Heart right ventricle (tissue), 16 donors: ENCODE data around the gene HOXA11. TPM values are rescaled to one million over a fixed set of nuclear protein-coding genes. Genes with fewer than 3 reads are reported as not detected.

Experiments used
- ATAC-seq, 8 donors: fragments of 200-7000 bp; cut with Tn5 transposase; one replicate each; pipeline ENCODE4 v1.9.1; 2020; ENCODE audit warnings: mild to moderate bottlenecking in 8 of 8, moderate library complexity in 8 of 8, moderate number of reproducible peaks in 1 of 8
- DNase-seq, 2 donors: peaks; one replicate each; pipeline ENCODE4 v3.0.0-alpha.2; 2020
- H3K27ac ChIP-seq, 10 donors: fragments of 200-600 bp; sonication (generic) in 2 of 10; one replicate each; pipeline versions ENCODE4 v1.5.0 to v1.8.0; 2020 to 2022; ENCODE audit warnings: mild to moderate bottlenecking in 3 of 10
- H3K27me3 ChIP-seq, 7 donors: fragments of 200-600 bp; one replicate each; pipeline ENCODE4 v1.8.0; 2021 to 2022; ENCODE audit warnings: mild to moderate bottlenecking in 2 of 7
- H3K36me3 ChIP-seq, 9 donors: fragments of 200-600 bp; sonication (generic) in 1 of 9; one replicate each; pipeline versions ENCODE4 v1.5.0 to v1.8.0; 2020 to 2022; ENCODE audit warnings: mild to moderate bottlenecking in 2 of 9
- H3K4me1 ChIP-seq, 9 donors: fragments of 200-600 bp; sonication (generic) in 1 of 9; one replicate each; pipeline versions ENCODE4 v1.5.0 to v1.8.0; 2020 to 2022; ENCODE audit warnings: mild to moderate bottlenecking in 4 of 9
- H3K4me3 ChIP-seq, 10 donors: fragments of 200-600 bp; sonication (generic) in 2 of 10; one replicate each; pipeline versions ENCODE4 v1.5.0 to v1.8.0; 2020 to 2022; ENCODE audit warnings: mild to moderate bottlenecking in 7 of 10, moderate library complexity in 2 of 10
- H3K9me3 ChIP-seq, 11 donors: fragments of 200-600 bp in 10 of 11; sonication (generic) in 2 of 11; one replicate each; pipeline versions ENCODE4 v1.5.0 to v1.8.0; 2013 to 2022; ENCODE audit warnings: mild to moderate bottlenecking in 2 of 11, control low read depth in 1 of 11, moderate library complexity in 1 of 11
- CTCF ChIP-seq, 9 donors: fragments of 200-600 bp; sonication (generic) in 2 of 9; IDR thresholded peaks; one replicate each; pipeline versions ENCODE4 v1.5.0 to v1.8.0; 2021 to 2022; ENCODE audit warnings: antibody characterized with exemption in 9 of 9, mild to moderate bottlenecking in 5 of 9, moderate library complexity in 1 of 9
- whole genome bisulfite sequencing, 2 donors: extraction: QIAGEN DNeasy Blood & Tissue Kit; methylation state at CpG; one replicate each; pipeline ENCODE4 v1.1.7; 2013; ENCODE audit warnings: inconsistent platforms in 1 of 2; 5-methylcytosine and 5-hydroxymethylcytosine counted together
- intact Hi-C, 10 donors: fragments of 100-400 bp; cut with DNase I; formaldehyde crosslinking; loops; one replicate each; pipeline versions ENCODE4 v1.11.1 to v1.14.2; 2022
- polyA plus RNA-seq, 2 donors: library from polyadenylated mRNA; stranded (reverse); fragments of 200-250 nt; gene quantifications; one replicate each; pipeline ENCODE4 v1.2.3, GENCODE V29; 2013
- total RNA-seq, 10 donors: library from RNA; stranded (reverse); fragmentation: NEBNext Ultra II Directional in 3 of 10; extraction: Animal tissue kit (Norgen Biotek cat#: 25700) in 3 of 10; gene quantifications; one replicate each; pipeline versions ENCODE4 v1.2.1 to v1.2.4, GENCODE V29; 2021 to 2023
- donor health status: Arrhythmogenic right ventricular cardiomyopathy.
- donor health status: ischemic (EF 13 %, LVEDD 7.1; RV severe dilation, severe dysfunction).
- donor health status: healthy with polysubstance abuse.
- donor health status: DM: no; HTN: yes; CAD: no.
- donor health status: DM: no; HTN: no; CAD: no.
- donor health status: ischemic (EF 25% LVEDD 6.9; RV normal size, moderate dysfunction).
- donor health status: ischemic (EF 25% LVEDD 5.7; RV mildly dilated, moderate dysfunction).
- donor health status: healthy.
- donor health status: DM: yes; HTN: yes; CAD: no.
- donor health status: Ischemic cardiomyopathy.
- donor health status: ischemic (EF 35%, LVEDD 5.7; RV mildly dilated, moderate dysfunction).
- donor health status: nonischemic (EF 11% LVEDD 7.7; RV severe dilation, severe dysfunction).
- donor health status: DM: yes; HTN: yes; CAD: no.
- donor health status: PGD.
- donor health status: ischemic (EF 29% LVEDD 5.4; RV normal size, mild dysfunction).
- donor health status: nonischemic (EF 23%, LVEDD 6.1; RV moderate dilation, normal function).

Gene HOXA11
- total and polyA plus RNA-seq, 12 donors, result not detected

- no peak for DNase-seq
- peaks cover 0 to 8% (median 0%) of the 10 kb centered on the region in 9 donors for H3K36me3 ChIP-seq
- peaks cover 74 to 100% (median 100%) of the 10 kb centered on the region in 7 donors for H3K27me3 ChIP-seq
- no peak for ATAC-seq
- peak overlapping the region in 2 of 10 donors; percentile 18 to 28 for H3K4me3 ChIP-seq
- H3K9me3 ChIP-seq, result no peaks in the 10 kb centered on the region
- 5 to 7% methylated on average over 48 of the region's 48 CpGs for WGBS, 2 donors
- H3K27ac ChIP-seq, result no peak overlapping the region
- peaks cover 0 to 78% (median 30%) of the 10 kb centered on the region in 9 donors for H3K4me1 ChIP-seq
- intact Hi-C loops, result loop anchor here in 5 of 10 donors (5.0 to 10.0 kb wide), 5 partner anchors 300 to 1300 kb away; no protein-coding TSS in a partner anchor
- no peak for TF ChIP-seq CTCF (IDR thresholded peaks at IDR 0.05)
Measured at GRCh38 chr7:27154901-27155815, 29.9 kb downstream of the HOXA11 start.

- DNase-seq, result no peak
- Histone ChIP-seq H3K27ac (no peak overlapping the region), H3K27me3 (peaks cover 72 to 100% (median 100%) of the 10 kb centered on the region in 7 donors), H3K36me3 (peaks cover 0 to 8% (median 0%) of the 10 kb centered on the region in 9 donors), H3K4me3 (peak overlapping the region in 1 of 10 donors; percentile 28), H3K9me3 (no peaks in the 10 kb centered on the region), H3K4me1 (peaks cover 0 to 70% (median 27%) of the 10 kb centered on the region in 9 donors)
- 10 to 23% methylated on average over 10 of the region's 10 CpGs for WGBS, 2 donors
- no peak for ATAC-seq
- intact Hi-C loops, result loop anchor here in 4 of 10 donors (10.0 kb wide), 4 partner anchors 300 to 1300 kb away; no protein-coding TSS in a partner anchor
- TF ChIP-seq CTCF (IDR thresholded peaks at IDR 0.05), result no peak
Measured at GRCh38 chr7:27154369-27154768, 30.7 kb downstream of the HOXA11 start.

GRCh38 chr7:27153526-27153925, 31.5 kb downstream of the HOXA11 start:
- Histone ChIP-seq H3K4me1 (peaks cover 0 to 66% (median 27%) of the 10 kb centered on the region in 9 donors), H3K27me3 (peaks cover 71 to 100% (median 100%) of the 10 kb centered on the region in 7 donors), H3K36me3 (peaks cover 0 to 8% (median 0%) of the 10 kb centered on the region in 9 donors), H3K27ac (no peak overlapping the region), H3K4me3 (no peak overlapping the region), H3K9me3 (no peaks in the 10 kb centered on the region)
- no peak for ATAC-seq
- 28 to 31% methylated on average over 3 of the region's 3 CpGs for WGBS, 2 donors
- intact Hi-C loops, result loop anchor here in 4 of 10 donors (10.0 kb wide), 4 partner anchors 299 to 1299 kb away; no protein-coding TSS in a partner anchor
- DNase-seq, result no peak
- no peak for TF ChIP-seq CTCF (IDR thresholded peaks at IDR 0.05)

- DNase-seq (no peak), ATAC-seq (no peak)
- WGBS, 2 donors, result 5 to 10% methylated on average over 22 of the region's 22 CpGs
- Histone ChIP-seq H3K27me3 (peaks cover 74 to 100% (median 100%) of the 10 kb centered on the region in 7 donors), H3K4me3 (peak overlapping the region in 1 of 10 donors; percentile 20), H3K27ac (no peak overlapping the region), H3K9me3 (no peaks in the 10 kb centered on the region), H3K36me3 (peaks cover 0 to 8% (median 0%) of the 10 kb centered on the region in 9 donors), H3K4me1 (peaks cover 0 to 68% (median 32%) of the 10 kb centered on the region in 9 donors)
- no peak for TF ChIP-seq CTCF (IDR thresholded peaks at IDR 0.05)
- intact Hi-C loops, result loop anchor here in 4 of 10 donors (10.0 kb wide), 4 partner anchors 298 to 1298 kb away; no protein-coding TSS in a partner anchor
Measured at GRCh38 chr7:27152816-27153442, 32.1 kb downstream of the HOXA11 start.
